ENCODE data around the gene C9.

DNA sequence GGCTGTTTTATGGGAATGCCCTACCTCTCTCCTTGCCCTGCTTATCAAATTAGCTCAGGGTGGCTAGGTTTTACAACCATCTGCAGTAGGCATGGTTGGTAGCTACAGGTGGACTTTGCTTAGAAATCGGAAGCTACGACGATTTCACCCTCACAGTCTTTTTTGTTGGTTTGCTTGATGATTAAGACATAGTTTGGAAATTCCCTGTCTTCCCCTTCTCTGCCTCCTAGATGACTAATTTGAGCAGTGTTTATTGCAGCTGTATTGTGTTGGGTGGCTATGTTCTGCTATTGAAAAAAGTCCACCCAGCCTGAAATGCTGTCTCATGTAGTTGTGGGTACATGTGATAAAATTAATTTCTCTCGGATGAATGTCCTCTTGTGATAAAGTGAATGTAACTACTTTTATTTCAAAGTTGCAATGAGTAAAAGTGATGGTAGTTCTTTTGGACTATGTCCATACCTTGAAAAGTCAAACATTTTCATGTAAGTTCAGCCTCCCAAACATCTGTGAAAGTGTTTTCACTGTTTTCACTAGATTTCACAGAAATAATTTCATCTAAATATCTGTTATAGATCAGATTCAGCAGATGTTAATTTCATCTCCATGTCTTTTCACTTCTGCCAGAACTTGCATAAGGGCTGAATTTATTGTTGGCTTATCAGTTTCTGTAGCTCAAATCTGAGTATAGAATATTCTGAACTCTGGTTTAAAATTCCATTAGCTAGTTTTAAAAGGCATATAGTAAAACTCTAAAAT is 107.6 kb downstream of the C9 start:
- TF ChIP-seq, protein P1, sequence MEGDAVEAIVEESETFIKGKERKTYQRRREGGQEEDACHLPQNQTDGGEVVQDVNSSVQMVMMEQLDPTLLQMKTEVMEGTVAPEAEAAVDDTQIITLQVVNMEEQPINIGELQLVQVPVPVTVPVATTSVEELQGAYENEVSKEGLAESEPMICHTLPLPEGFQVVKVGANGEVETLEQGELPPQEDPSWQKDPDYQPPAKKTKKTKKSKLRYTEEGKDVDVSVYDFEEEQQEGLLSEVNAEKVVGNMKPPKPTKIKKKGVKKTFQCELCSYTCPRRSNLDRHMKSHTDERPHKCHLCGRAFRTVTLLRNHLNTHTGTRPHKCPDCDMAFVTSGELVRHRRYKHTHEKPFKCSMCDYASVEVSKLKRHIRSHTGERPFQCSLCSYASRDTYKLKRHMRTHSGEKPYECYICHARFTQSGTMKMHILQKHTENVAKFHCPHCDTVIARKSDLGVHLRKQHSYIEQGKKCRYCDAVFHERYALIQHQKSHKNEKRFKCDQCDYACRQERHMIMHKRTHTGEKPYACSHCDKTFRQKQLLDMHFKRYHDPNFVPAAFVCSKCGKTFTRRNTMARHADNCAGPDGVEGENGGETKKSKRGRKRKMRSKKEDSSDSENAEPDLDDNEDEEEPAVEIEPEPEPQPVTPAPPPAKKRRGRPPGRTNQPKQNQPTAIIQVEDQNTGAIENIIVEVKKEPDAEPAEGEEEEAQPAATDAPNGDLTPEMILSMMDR (IDR thresholded peaks at IDR 0.05), result no peak
- TF ChIP-seq POLR2A (IDR thresholded peaks at IDR 0.05), result no peak

Measured in transverse colon (tissue), 3 donors.